T47D (cell line): ENCODE results near the gene TMEM219.

Experiments used
- DNase-seq, 2 experiments: peaks; one replicate each; pipeline versions ENCODE4 v3.0.0 to v3.0.0-alpha.2; 2011 to 2012; ENCODE audit warnings: low read depth in 1 of 2, low spot score in 1 of 2
- JUND ChIP-seq: IDR thresholded peaks from 2 replicates; pipeline ENCODE4 v1.6.1; 2012; ENCODE audit warnings: low read depth
- in situ Hi-C: cut with HindIII; loops from 2 replicates; pipeline ENCODE4 v1.10.0; 2016; ENCODE audit warnings: low sequenced_read_pairs, low pct_unique_long_range_greater_than_20kb

TMEM219 gene, protein sequence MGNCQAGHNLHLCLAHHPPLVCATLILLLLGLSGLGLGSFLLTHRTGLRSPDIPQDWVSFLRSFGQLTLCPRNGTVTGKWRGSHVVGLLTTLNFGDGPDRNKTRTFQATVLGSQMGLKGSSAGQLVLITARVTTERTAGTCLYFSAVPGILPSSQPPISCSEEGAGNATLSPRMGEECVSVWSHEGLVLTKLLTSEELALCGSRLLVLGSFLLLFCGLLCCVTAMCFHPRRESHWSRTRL

DNA sequence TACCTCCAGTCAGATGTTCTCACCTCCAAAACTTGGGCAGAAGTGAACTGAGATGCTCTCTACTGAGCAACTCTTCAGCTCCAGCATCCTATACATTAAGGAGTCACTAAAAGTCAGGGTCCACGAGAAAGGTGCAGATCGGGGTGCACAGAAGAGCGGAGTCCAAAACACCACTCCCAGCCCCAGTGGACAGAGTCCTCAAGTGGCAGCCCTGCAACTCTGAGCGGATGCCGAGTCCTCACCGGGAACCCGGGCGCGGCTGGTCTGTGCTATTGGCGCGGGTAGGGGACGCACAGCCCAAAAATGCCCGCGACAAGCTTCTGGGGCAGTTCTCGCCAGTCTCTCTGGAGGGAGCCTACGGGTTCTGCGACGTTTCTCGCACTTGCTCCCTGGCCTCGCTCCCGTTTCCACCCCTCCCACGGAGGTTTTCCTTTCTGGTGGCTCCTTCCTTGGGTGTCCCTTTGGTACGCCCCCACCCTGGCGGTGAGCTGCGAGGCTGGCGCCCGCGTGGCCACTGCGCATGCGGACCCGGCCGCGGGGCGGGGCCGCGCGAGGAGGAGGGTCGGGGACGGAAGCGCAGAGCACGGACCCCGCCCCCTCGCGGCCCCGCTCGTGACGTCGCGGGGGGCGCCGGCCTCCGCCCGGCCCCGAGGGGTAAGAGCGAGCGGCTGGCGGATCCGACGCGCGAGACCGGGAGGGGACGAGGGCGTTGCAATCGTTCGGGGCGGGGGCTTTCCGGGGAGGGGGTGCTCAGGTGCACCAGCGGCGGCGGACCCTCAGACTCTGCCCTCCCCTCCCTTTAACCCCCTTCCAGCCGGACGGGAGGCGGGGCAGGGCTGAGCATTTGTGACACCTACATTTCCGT lies at the start of gene TMEM219:
TSS of gene TMEM219 (plus strand) at position 601 of the 865 bp plus-strand sequence. CDS start 1,065 bp downstream, outside the sequence.
- TF ChIP-seq JUND = no peak
- in situ Hi-C loops = no loop called here
- DNase-seq = peak; percentile 94 to 95

GRCh38 chr16:29912087-29912486 lies 49.8 kb upstream of the TMEM219 start:
- no peak for DNase-seq
- in situ Hi-C loops = no loop called here
- TF ChIP-seq JUND = no peak

DNA sequence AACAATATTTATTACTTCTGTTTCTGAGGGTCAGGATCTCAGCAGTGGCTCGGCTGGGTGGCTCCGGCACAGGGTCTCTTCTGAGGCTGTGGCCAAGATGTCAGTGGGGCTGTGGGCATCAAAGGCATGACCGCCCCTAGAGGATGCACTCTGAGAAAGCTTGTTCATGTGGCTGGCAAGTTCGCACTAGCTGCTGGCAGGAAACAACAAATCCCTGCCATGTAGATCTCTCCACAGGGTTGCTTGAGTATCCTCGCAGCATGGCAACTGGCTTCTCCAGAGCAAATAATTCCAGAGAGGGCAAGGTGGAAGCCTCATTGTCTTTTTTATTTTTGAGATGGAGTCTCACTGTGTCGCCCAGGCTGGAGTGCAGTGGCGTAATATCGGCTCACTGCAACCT lies 48.4 kb upstream of the TMEM219 start:
- in situ Hi-C loops = no loop called here
- DNase-seq = no peak
- TF ChIP-seq JUND = no peak

DNA sequence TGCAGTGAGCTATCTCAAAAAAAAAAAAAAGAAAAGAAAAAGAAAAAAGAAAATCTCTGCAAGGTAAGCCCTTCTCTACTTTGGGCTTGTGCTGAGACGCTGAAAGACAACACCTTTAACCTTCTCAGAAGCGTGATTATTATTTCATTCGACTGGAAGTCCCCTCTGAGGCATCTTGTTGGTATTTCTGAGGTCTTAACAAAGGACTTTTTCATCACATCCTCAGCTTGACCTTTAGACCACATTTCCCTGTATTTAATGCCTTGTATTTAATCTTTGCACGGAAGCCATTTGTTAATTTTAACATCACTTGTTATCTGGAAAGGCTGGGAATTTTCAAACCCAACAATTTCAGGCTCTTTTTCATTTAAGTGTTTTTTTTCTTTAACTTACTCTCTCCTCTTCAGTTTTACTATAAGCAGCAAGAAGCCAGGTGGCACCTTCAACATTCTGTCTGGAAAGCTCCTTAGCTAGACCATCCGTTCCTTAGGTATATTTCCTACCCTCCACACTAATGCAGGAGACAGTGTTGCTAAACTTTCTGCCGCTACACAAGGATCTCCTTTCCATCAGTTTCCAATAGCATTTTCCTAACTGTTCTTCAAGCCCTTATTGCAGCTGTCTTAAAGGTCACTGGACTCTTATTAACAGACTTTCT lies 46.2 kb upstream of the TMEM219 start:
- no peak for TF ChIP-seq JUND
- DNase-seq = no peak
- in situ Hi-C loops = no loop called here

DNA sequence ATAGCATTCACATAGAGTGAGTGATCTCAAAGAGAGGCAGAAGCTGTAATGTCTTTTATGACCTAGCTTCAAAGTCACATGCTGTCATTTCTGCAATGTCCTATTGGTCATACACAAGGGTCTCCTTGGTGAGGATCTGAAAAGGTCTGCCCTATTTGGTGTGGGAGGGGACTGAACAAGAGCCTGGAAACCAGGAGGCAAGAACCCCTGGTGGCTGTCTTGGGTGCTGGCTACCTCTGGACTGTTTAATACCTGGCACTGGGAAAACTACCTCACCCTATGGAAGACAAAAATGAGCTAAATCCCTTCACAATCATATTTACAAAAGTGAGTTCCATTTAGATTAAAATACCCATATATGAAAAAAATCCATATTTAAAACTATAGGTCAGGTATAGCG lies 44.9 kb upstream of the TMEM219 start:
- in situ Hi-C loops = no loop called here
- no peak for TF ChIP-seq JUND
- no peak for DNase-seq

GRCh38 chr16:29920288-29921033 lies 41.4 kb upstream of the TMEM219 start:
- TF ChIP-seq JUND = no peak
- in situ Hi-C loops = no loop called here
- DNase-seq = no peak

- in situ Hi-C loops = no loop called here
- DNase-seq = no peak
Observed at GRCh38 chr16:29921034-29921385, 40.9 kb upstream of the TMEM219 start.

DNA sequence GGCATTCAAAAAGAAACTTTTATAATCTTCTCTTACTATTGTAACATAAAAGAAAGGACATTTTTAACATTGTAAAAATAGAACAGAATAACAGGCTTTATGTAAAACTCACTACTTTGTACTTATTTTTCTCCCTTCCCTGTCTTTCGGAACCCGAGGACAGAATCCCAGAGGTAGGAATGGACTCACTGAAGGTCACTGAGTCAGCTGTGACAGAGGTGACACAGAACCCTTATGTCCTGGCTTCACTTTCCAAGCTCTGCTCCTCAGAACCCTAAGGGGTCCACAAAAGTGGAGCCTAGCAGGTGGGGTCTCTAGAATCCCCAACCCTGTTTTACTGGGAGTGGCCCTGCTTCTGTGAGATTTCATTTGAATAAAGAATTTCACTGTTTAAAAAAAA lies 39.6 kb upstream of the TMEM219 start:
- DNase-seq = no peak
- in situ Hi-C loops = no loop called here

More at GRCh38 chr16:29921034-29921385, 40.9 kb upstream of the TMEM219 start:
- no peak for TF ChIP-seq JUND

DNA sequence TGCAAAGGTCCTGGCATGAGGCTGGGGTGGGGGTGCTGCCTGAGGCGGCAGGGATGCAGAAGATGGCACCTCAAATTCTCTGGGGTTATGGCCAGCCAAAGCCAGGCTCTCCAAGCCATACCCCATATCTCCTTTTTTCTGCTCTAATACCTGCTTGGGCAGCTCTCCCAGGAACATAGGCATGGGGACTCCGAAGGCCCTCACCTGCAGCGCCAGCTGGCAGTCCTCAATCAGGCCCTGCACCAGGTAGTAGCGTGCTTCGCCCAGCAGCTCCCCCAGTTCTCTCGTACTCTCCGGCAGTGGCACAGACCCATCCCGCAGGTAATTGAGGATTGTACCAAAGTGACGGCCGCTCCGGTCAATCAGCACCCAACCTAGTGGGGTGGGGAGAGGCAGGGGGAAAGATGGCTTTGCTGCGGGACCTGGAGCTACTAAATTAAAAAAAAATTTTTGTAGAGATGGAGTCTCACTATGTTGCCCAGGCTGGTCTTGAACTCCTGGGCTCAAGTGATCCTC lies 38.8 kb upstream of the TMEM219 start:
- in situ Hi-C loops = no loop called here
- no peak for TF ChIP-seq JUND
- no peak for DNase-seq

More for the DNA sequence above, 39.6 kb upstream of the TMEM219 start:
- no peak for TF ChIP-seq JUND

DNA sequence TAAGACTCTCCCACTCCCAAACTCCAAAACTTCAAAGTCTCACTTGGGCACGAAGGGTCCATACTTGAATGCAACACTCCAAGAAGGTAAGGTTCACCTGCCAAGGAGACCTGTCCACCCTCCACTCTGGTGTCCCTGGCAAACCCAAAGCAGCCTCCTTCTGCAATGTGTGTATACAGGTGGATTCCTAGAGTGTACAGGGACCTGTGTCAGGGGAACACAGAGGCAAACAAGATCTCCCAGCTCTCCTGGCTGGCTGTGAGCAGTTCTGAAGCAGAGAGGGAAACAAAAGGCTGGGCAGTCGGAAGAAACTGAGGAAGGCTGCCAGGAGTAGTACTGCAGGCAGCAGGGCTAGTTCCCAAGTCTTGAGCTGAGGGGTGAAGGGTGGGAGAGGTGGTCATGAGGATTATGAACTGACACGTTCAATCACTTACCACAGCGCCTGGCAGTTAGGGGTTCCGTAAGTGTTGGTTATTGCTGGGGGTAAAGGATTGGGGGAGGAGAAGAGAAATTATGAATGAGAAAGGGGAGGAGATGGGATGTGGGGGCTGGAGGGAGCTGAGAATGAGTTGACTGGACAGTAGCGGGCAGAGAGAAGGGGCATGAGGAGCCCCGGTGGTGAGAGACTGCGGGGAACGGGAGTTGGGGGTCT lies 36.6 kb upstream of the TMEM219 start:
- peak in 1 of 2 experiments; percentile 18 for DNase-seq
- TF ChIP-seq JUND = no peak
- in situ Hi-C loops = no loop called here

- peak; percentile 87 to 97 for DNase-seq
- in situ Hi-C loops = no loop called here
- no peak for TF ChIP-seq JUND
Observed at GRCh38 chr16:29925781-29926710, 35.8 kb upstream of the TMEM219 start, which contains the start of gene KCTD13. Gene KCTD13, minus strand, starts transcription at chr16:29926226. Its CDS starts 193 bp downstream, at chr16:29926033.
